A673 (cell line): Measurements from ENCODE around the gene BAIAP2.

Experiments
- EZH2 ChIP-seq: fragments of 200-600 bp; sonication (generic); IDR thresholded peaks from 2 replicates; pipeline ENCODE4 v1.6.1; 2017; ENCODE audit warnings: borderline replicate concordance, low read depth, mild to moderate bottlenecking, mixed read lengths, antibody characterized with exemption, low read length; ENCODE audit not compliant: poor library complexity, severe bottlenecking
- TF ChIP-seq, protein P1 (sequence below): fragments of 300-800, 200-600 bp; sonication (generic); conservative IDR thresholded peaks from 2 replicates; pipeline ENCODE4 v1.5.1; 2017; ENCODE audit warnings: low read depth, mild to moderate bottlenecking, antibody characterized with exemption, low read length, moderate library complexity, mixed read lengths

- TF ChIP-seq, protein P1, sequence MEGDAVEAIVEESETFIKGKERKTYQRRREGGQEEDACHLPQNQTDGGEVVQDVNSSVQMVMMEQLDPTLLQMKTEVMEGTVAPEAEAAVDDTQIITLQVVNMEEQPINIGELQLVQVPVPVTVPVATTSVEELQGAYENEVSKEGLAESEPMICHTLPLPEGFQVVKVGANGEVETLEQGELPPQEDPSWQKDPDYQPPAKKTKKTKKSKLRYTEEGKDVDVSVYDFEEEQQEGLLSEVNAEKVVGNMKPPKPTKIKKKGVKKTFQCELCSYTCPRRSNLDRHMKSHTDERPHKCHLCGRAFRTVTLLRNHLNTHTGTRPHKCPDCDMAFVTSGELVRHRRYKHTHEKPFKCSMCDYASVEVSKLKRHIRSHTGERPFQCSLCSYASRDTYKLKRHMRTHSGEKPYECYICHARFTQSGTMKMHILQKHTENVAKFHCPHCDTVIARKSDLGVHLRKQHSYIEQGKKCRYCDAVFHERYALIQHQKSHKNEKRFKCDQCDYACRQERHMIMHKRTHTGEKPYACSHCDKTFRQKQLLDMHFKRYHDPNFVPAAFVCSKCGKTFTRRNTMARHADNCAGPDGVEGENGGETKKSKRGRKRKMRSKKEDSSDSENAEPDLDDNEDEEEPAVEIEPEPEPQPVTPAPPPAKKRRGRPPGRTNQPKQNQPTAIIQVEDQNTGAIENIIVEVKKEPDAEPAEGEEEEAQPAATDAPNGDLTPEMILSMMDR: no peak
- TF ChIP-seq EZH2: no peak
These were observed 130.5 kb downstream of the BAIAP2 start, which contains the start of gene PVALEF for GRCh38 chr17:81165246-81166032.
